ENCODE results near the gene KRT1. TPM values are rescaled to one million over a fixed set of nuclear protein-coding genes. Genes with fewer than 3 reads are reported as not detected.
"Not testable (repeated sequence)": the region's sequence is repeated elsewhere in the genome, so short reads cannot be mapped to it uniquely, and the experiment has no call there.

The KRT1 gene
- total RNA-seq, 4 donors from 2014 or later = not detected

DNA sequence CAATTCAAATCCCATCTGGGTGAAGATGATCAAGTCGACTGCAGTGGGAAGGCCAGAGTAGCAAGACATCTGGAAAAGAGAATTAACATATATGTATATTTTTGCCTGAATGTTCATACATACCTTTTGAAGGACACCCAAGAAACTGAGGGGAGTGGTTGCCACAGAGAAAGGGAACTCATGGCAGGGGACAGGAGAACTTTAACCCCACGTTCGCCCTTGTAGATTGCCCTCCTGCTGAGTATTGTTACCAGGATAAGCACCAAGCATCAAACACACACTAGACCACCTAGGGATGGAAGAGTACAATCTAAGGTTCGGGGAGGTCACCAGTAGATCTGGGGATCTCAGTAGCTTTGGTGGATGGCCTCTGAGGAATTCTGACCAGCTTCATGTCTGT, 9.7 kb downstream of the KRT1 start:
- no peak overlapping the region for H3K4me3 ChIP-seq
- no peaks in the 10 kb centered on the region for H3K36me3 ChIP-seq
- intact Hi-C loops (cut with DNase I) = no loop called here
- 82% methylated on average over 4 of the region's 4 CpGs for WGBS
- peaks cover 0 to 18% (median 0%) of the 10 kb centered on the region in 4 donors for H3K27me3 ChIP-seq
- DNase-seq (ENCODE audit: extremely low spot score) = no peak
- H3K27ac ChIP-seq (replicated peaks in 1 of 4) = no peak overlapping the region
- TF ChIP-seq POLR2A (IDR thresholded peaks at IDR 0.05; ENCODE audit: low read depth) (no peak), POLR2AphosphoS5 (IDR thresholded peaks at IDR 0.05) (no peak), EP300 (IDR thresholded peaks at IDR 0.05) (no peak), CTCF (IDR thresholded peaks at IDR 0.05) (no peak)
- H3K4me1 ChIP-seq = peaks cover 0 to 27% (median 17%) of the 10 kb centered on the region in 4 donors
- no peaks in the 10 kb centered on the region for H3K9me3 ChIP-seq

DNA sequence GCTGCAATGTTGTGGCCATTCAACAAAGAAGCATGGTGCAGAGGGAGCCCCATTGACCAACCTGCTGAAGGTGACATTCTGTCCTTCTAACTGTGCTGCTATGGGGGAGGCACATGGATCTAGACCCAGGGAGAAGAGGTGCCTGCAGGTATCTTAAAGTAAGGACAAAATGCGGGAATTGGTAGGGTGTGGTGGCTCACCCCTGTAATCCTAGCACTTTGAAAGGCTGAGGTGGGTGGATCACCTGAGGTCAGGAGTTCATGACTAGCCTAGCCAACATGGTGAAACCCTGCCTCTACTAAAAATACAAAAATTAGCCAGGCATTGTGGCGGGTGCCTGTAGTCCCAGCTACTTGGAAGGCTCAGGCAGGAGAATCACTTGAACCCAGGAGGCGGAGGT, 10.3 kb downstream of the KRT1 start:
- H3K9me3 ChIP-seq; H3K36me3 ChIP-seq; DNase-seq (ENCODE audit: extremely low spot score); H3K27ac ChIP-seq (replicated peaks in 1 of 4); H3K4me3 ChIP-seq; intact Hi-C loops (cut with DNase I): not testable (repeated sequence)
- 96% methylated on average over 3 of the region's 3 CpGs for WGBS
- Histone ChIP-seq H3K27me3 (peaks cover 0 to 18% (median 0%) of the 10 kb centered on the region in 4 donors), H3K4me1 (peaks cover 0 to 27% (median 16%) of the 10 kb centered on the region in 4 donors)

DNA sequence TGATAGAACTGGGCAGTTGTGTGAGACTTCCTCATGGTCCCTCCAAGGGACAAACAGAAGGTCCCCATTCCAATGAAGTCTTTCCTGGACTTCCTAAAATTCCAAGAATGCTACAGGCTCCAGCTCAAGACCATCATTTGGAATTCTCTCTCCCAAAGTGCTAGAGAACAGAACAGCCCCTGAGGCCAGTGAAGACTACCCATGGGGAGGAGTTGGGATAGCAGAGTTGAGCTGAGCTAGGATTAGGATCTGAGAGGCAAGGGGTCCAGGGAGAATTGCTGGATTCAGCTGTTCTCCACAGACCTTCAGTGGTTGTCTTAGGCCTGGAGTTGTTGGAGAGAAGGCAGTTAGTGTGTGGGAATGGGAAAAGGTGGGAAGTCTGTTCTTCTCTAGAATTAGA, 10.8 kb downstream of the KRT1 start:
- Histone ChIP-seq H3K36me3 (no peaks in the 10 kb centered on the region), H3K9me3 (no peaks in the 10 kb centered on the region), H3K27ac (replicated peaks in 1 of 4) (no peak overlapping the region), H3K27me3 (peaks cover 0 to 22% (median 0%) of the 10 kb centered on the region in 4 donors), H3K4me1 (peaks cover 0 to 24% (median 14%) of the 10 kb centered on the region in 4 donors), H3K4me3 (no peak overlapping the region)
- no peak for DNase-seq (ENCODE audit: extremely low spot score)
- TF ChIP-seq POLR2A (IDR thresholded peaks at IDR 0.05; ENCODE audit: low read depth) = no peak
- TF ChIP-seq POLR2AphosphoS5 (IDR thresholded peaks at IDR 0.05) = no peak
- no peak for TF ChIP-seq CTCF (IDR thresholded peaks at IDR 0.05)
- no peak for TF ChIP-seq EP300 (IDR thresholded peaks at IDR 0.05)
- intact Hi-C loops (cut with DNase I) = no loop called here

DNA sequence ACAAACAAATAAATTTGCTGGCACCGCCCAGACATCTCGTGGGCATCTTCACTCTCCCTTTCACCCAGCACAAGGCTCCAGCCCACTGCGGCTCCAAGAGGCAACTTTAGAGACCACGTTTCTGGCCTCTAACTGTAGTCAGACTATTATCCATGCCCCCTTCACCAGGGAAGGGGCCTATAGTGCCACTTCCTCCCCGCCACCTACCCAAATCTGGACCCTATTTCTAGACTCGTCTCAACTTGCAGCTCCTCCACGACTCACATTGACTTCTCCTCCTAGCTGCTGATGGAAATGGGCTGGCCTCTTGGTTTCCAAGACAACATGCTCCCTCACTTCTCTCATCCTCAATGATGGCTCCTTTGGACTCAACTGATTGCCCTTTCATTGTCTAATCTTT, 12.3 kb downstream of the KRT1 start:
- TF ChIP-seq EP300 (IDR thresholded peaks at IDR 0.05) (no peak), POLR2AphosphoS5 (IDR thresholded peaks at IDR 0.05) (no peak), POLR2A (IDR thresholded peaks at IDR 0.05; ENCODE audit: low read depth) (no peak), CTCF (IDR thresholded peaks at IDR 0.05) (no peak)
- 89% methylated on average over 7 of the region's 7 CpGs for WGBS
- Histone ChIP-seq H3K4me1 (peaks cover 0 to 9% (median 3%) of the 10 kb centered on the region in 4 donors), H3K36me3 (no peaks in the 10 kb centered on the region), H3K9me3 (no peaks in the 10 kb centered on the region), H3K27me3 (peaks cover 0 to 30% (median 0%) of the 10 kb centered on the region in 4 donors), H3K4me3 (no peak overlapping the region), H3K27ac (replicated peaks in 1 of 4) (no peak overlapping the region)
- no peak for DNase-seq (ENCODE audit: extremely low spot score)
- intact Hi-C loops (cut with DNase I) = no loop called here

DNA sequence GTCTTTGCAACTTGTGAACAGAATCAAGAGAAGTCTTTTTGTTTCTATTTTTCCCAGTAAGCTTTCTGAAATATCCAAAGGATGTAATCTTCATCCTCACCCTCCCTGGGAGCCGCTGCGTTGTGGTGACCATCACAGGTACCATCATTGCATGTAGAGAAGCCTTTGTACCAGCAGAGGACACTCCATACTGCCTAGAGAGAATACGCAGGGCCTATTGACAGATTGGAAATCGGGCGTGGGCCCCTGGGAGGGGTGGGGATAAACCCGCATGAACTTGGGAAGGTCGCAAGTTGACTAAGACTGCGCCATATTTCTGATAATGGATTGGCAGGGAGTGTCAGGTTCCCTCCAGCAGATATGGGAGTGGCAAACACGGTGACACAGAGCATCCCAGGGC, 12.7 kb downstream of the KRT1 start:
- WGBS = 54% methylated on average over 8 of the region's 9 CpGs
- H3K36me3 ChIP-seq = no peaks in the 10 kb centered on the region
- H3K4me1 ChIP-seq = peaks cover 0 to 5% (median under 1%) of the 10 kb centered on the region in 4 donors
- no peaks in the 10 kb centered on the region for H3K9me3 ChIP-seq
- TF ChIP-seq EP300 (IDR thresholded peaks at IDR 0.05) (no peak), CTCF (IDR thresholded peaks at IDR 0.05) (no peak), POLR2A (IDR thresholded peaks at IDR 0.05; ENCODE audit: low read depth) (no peak), POLR2AphosphoS5 (IDR thresholded peaks at IDR 0.05) (no peak)
- H3K4me3 ChIP-seq = no peak overlapping the region
- intact Hi-C loops (cut with DNase I) = no loop called here
- H3K27ac ChIP-seq (replicated peaks in 1 of 4) = no peak overlapping the region
- no peak for DNase-seq (ENCODE audit: extremely low spot score)
- H3K27me3 ChIP-seq = peaks cover 0 to 30% (median 0%) of the 10 kb centered on the region in 4 donors

All from esophagus muscularis mucosa (tissue), 4 donors.